ENCODE data around the gene TCERG1L.
"Not testable (repeated sequence)": the region's sequence is repeated elsewhere in the genome, so short reads cannot be mapped to it uniquely, and the experiment has no call there.

Gene TCERG1L

DNA sequence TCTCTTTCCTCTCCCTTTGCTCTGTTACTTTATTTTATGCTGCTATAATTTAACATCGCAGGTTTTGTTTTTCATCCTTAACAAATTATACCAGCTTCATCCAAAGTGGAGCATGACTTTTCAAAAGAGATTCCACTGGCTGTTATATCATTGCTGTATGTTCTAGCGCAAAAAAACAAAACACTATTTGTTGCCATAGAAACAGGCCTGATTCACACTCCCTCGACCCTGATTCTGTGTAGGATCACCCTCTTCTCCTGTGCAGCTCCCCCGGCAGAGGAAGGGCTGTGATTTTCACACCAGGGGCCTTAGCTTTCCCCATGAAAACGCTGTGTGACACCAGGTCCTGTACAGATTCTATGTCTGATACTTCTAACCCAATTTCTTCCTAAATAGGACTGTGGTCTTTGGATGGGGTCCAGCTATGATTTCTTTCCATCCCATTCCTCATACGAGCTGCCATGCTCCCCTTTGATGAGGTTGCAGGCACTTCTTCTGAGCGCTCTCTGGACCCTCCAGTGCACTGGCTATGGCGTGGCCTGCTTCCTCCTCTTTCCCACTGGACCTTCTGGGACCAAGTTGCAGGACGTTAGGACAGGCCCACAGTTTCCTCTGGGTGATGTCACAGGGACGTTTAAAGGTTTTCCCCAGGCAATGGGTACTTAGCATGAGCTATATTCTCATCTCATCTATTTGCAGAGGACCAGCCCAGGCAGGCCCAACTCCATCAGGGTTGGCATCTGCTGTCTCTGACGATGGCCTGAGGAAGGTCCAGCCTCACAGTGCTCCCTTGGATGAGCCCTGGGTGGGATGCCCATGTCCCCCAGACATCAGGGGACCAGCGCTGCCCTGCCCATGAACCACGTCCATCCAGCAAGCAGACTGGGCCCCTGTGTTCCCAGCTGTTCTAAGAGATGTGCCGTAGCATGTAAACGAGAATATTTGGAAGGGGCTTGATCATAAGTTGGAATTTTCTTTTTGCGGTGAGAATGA is 210.8 kb downstream of the TCERG1L start:
- DNase-seq (ENCODE audit: low spot score) = not testable (repeated sequence)

DNA sequence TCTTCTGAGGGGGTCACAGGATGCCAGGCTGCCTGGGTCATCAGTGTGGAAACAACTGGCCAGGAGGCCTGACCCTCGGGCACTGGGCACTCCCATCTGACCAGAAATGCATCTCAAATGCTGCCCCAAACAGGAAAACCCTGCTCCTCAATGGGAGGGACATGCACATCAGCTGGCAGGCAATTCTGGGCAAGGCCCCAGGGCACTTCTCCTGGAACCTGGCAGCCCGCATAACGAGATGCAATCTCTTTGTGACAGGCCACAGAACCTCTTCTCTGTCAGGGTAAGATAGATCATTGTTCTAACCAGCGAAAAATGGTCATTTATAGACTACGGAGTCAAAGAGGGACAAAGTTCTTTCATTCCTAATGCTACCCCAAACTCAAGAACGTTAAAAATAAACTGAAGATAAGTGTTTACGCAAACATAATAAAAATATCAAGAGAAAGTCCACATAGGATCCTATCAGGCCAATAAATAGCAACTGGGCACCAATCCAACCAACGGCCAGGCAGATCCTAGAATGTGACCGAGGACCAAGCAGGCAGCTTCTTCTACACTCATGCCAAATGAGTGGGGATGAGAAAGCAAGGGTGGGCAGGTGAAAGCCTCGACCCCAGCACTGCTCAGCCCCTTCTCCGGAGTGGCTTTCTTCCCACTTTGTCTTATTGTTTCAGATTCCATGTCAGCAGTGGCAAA is 212.3 kb downstream of the TCERG1L start:
- DNase-seq (ENCODE audit: low spot score) = no peak

GRCh38 chr10:131098416-131098952 is 213.0 kb downstream of the TCERG1L start:
- DNase-seq (ENCODE audit: low spot score) = no peak

DNA sequence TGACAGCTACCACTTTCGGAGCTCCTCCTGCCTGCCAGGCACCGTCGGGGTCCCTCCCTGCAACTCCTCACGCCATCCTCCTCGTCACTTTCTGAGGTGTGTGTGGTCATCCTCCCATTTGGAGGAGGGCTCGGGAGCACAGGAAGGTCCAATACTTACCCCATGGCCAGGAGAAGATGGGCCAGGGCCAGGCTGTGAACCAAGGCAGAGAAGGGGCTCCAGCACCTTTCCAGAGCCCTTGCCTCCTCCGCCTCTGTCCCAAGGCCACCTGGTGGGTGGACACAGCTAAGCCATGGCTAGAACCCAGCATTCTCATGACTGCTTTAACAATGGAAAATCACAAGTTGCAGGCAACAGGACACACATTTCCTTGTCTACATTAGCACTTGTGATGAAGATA is 215.5 kb downstream of the TCERG1L start:
- no peak for DNase-seq (ENCODE audit: low spot score)

DNA sequence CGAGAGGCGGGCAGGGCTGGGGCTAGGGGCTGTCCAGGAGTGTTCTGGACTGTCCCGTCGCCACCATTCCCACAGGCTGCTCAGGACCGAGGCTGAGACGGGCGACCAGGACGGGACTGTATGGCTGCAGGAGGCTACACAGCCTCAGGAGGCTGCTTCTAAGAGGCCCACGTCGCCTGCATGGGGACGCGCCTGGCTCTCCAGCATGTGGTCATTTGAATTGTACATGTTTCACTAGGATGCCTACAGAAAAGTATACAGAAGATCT is 216.3 kb downstream of the TCERG1L start:
- no peak for DNase-seq (ENCODE audit: low spot score)

GRCh38 chr10:131094527-131095312 is 216.8 kb downstream of the TCERG1L start:
- DNase-seq (ENCODE audit: low spot score) = no peak

DNA sequence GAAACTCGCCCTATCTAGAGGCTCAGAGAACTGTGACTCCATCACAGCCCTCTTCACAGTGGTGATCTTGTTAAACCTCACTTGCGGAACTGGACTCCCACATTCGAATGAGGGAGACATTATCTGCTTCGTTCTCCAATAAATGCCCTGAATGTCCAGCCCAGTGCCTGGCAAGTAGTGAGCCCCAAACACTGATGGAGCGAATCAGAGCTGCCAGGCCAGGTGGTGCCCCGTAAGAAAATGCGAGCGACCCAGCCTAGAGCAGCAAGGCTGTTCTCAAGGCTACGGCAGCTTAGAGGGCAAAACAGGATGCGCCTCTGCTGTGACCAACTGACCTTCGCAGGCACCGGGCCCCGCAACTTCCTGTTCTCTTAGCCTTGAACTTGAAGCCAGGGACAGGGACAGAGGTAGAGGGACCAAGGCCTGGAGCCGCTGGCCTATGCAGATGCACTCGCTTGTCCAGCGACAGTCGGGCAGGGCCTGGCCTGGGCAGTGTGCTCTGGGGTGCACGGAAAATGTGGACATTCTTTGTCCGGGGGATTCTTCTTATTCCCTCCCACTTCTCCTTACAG is 217.6 kb downstream of the TCERG1L start:
- no peak for DNase-seq (ENCODE audit: low spot score)

DNA sequence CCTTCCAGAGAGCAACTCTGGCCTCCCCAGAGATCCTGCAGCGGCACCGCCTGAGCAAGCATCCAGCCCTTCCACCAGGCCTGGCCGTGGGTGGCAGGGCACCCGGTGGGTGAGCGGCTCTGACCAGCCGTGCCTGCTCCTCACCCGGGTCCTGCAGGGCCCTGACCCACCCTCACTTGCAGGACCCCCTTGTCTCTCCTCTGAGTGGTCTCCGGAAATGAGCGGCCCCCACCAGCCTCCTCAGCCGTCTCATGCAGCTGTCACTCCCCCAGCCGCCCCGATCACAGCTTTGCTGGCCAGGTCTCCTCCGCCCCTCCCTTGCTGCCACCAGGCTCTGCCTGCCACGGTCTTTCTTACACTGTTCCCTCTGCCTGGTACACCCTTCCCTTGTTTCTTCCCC is 218.2 kb downstream of the TCERG1L start:
- no peak for DNase-seq (ENCODE audit: low spot score)

DNA sequence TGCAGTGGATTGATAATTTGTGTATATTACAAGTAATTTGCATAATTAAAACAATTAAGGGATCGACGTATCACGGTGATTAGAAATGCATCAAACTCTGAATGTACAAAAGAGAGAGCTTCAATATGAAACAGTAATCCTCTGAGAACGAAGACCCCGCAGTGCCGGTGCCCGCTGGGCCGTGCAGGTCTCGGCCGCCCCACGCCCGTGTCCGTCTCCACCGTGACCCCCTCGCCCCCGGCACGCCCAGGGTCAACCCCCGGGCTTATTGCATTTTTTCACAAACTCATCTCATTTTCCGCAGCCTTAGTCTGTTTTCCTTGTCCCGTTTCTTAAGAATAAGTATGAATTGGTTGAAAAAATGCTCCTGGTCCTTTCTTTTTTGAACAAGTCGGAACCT is 218.6 kb downstream of the TCERG1L start:
- DNase-seq (ENCODE audit: low spot score) = no peak

GRCh38 chr10:131092386-131092785 is 219.1 kb downstream of the TCERG1L start:
- DNase-seq (ENCODE audit: low spot score) = no peak

GRCh38 chr10:131091682-131092081 is 219.8 kb downstream of the TCERG1L start:
- no peak for DNase-seq (ENCODE audit: low spot score)

GRCh38 chr10:131090761-131091661 is 220.5 kb downstream of the TCERG1L start:
- DNase-seq (ENCODE audit: low spot score) = no peak

DNA sequence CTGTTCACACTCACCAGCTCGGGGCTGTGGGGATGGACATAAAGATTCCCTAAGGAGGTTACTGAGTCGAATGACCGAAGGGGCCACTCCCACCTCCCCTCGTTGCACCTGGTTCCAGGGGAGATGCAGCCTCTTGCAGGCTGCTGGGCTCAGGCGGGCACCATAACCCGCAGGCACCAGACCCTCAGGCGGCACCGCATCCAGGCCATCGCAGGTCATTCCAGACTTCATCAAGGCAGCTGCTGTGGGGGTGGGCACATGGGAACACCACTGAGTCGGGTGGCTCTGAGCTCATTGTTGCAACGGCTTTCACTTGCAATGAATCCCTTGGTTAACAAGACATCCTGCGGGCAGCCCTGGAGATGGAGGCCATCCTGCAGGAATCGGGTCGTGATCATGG is 221.7 kb downstream of the TCERG1L start:
- DNase-seq (ENCODE audit: low spot score) = no peak

DNA sequence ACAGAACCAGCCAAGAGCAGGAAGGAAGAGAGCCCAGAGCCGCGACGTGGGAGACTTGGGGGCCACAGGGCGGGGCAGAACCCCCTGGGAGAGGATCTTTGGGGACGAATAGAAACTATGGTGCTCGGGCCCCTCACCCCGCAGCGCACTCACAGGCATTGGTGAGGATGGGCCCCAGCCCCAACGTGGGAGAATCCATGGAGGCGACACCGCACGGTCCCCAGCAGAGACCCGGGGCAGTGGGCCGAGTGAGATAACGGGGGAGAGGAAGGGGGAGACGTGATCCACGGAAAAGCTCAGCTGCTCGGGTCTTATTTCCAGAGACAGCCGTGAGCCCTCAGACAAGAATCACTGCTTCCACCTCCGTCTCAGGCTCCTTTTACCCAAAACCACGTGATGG is 222.4 kb downstream of the TCERG1L start:
- DNase-seq (ENCODE audit: low spot score) = no peak

DNA sequence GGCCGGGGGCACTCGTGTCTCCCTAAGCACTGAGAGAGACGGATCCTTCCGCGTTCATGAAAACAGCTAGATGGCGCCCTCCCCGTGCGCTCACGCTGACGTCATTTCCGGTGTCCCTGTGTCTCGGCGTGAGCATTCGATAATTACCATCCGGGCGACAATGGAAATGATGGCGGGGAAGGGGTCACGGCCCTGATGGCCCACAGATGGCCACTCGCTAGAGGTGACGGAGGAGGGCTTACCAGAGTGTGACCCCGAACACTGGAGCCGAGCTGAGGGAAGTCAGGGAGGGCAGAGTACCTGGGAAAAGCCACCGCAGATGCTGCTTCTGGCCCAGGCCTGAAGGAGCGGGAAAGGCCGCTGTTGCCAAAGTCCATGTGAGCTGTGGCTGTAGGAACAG is 222.9 kb downstream of the TCERG1L start:
- no peak for DNase-seq (ENCODE audit: low spot score)

DNA sequence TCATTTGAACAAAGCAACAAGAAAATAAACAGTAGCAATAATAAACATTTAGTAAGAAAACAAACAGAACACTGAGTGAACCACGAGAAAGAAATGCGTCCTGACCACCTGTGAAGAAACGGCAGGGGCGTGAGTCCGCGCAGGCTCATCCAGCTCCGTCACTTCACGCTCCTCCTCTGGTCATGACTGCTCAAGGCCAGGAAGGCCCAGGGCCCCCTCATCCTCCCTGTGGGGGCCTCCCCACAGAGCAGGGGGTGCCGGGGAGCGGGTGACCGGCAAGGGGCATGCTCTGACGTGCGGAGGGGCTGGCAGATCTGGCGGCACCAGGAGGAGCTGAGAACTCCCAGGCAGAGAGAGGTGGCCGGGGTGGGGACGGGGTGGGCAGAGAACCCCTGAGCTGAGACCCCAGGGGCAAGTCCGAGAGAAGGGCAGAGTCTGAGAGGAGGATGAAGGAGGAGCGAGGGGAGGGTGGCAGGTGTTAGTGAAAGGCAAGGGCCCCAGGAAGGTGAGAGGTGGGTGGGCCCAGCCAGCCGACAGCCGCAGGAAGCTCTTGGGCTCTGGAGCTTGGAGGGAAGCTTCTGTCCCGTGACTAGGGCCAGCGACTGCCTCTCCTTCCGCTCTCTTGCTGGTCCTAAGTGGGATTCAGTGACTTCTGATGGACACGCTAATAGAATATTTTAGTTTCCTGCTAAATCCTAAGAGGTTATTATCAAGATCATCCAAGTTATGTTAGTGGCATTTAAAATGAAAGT is 223.9 kb downstream of the TCERG1L start:
- DNase-seq (ENCODE audit: low spot score) = no peak

DNA sequence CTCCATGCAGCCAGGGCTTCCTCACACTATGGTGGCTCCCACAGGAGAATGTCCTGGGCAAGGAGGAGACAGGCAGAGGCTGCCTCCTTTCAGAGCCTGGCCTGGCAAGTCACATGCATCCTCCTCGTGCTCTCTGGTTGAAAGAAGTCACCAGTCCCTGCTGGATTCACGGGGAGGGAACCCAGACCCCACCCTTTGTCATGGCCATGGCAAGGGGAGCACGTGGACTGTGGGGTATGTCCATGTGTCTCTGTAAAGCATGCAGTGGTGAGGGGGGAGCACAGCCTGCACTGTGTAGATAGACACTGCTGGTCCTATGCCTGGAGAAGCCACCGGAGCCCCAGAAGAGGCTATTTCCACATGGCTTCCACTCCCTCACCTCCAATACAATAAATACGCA is 225.0 kb downstream of the TCERG1L start:
- DNase-seq (ENCODE audit: low spot score) = no peak

DNA sequence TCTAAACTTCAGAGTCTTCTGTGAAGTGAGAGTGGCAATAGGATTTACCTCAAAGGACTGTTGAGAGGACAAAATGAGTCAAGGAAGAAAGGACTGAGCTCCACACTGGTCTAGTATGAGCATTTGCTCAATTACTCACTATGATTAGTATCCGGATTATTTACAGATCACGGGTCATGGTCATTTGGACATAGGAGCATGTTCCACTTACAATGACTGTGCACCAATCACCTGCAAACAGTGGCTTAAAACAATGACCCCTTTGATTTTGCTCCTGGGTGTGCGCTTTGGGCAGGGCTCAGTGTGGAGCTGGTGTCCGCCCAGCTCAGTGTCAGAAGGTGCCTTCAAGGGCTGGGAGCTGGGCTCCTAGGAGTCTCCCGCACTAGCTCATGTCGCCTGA is 225.4 kb downstream of the TCERG1L start:
- no peak for DNase-seq (ENCODE audit: low spot score)

DNA sequence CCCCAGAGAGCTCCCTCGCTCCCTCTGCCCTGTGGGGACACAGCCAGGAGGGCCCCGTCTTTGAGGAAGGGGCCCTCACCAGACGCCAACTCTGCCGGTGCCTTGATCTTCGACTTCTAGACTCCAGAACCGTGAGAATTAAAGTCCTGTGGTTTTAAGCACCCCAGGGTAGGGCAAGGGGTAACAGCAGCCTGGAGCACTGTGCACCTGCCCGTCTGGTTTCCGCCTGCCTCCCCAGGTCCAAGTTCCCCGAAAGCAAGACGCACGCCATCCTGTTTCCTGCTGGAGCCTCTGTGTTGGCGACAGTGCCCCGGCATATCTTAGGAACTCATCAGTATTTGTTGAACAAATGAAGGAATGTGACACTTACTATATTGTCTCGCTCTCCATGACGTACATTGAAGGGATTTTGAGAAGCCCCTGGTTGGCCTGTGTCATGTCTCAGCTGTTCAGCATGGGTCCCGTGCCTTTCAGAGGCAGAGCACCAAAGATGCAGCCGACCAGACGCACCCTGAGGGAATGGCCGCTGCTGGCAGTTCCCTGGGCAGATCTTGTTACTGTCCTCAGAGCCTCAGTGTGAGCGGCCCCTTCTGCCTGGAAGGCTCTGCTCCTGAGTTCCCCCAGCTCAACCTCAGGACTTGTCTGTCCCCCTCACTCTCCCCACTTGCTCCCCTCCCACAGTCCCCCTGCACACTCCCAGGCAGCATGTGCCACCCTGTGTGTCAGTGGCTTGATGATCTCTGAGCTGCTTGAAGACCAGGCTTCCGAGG is 226.2 kb downstream of the TCERG1L start:
- no peak for DNase-seq (ENCODE audit: low spot score)

DNA sequence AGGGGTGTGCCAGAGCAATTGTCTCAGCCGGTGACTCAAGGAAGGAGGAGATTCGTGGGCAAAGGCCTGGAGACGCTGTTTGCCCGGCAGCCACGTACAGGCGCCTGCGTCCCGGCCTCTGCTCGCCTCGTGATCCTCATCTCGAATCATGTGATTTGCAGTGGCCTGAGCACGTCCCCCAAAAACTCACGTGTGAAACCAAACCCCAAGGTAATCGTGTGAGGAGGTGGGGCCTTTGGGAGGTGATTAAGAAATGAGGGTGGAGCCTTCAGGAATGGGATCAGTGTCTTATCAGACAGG is 226.8 kb downstream of the TCERG1L start:
- DNase-seq (ENCODE audit: low spot score) = no peak

Data from D341Med (cell line).